ENCODE results near the gene MAP2. TPM values are rescaled to one million over a fixed set of nuclear protein-coding genes. Genes with fewer than 3 reads are reported as not detected.

Gene MAP2
- total and polyA plus RNA-seq, 2 donors from 2014 or later: 3.6 to 11.4 TPM

- no peak for TF ChIP-seq CTCF (IDR thresholded peaks at IDR 0.05; ENCODE audit: borderline replicate concordance, extremely low read depth, insufficient read depth)
- no peak overlapping the region for H3K4me3 ChIP-seq (ENCODE audit: low read length in 3 of 3)
- FAIRE-seq (no peak), DNase-seq (no peak)
- no peaks in the 10 kb centered on the region for H3K36me3 ChIP-seq (ENCODE audit: control insufficient read depth in 2 of 3, insufficient read depth in 3 of 3, low read length in 3 of 3)
- H3K9me3 ChIP-seq (ENCODE audit: control insufficient read depth in 2 of 3, insufficient read depth in 1 of 3, low read length in 3 of 3): no peaks in the 10 kb centered on the region
- H3K27me3 ChIP-seq (ENCODE audit: control insufficient read depth, insufficient read depth, low read length): no peaks in the 10 kb centered on the region
- H3K4me1 ChIP-seq (ENCODE audit: control insufficient read depth in 2 of 3, insufficient read depth in 2 of 3, low read depth in 1 of 3, low read length in 3 of 3): no peaks in the 10 kb centered on the region
- H3K27ac ChIP-seq (ENCODE audit: low read depth in 2 of 2, low read length in 2 of 2): no peak overlapping the region
- intact Hi-C loops (cut with DNase I): no loop called here
- no peak overlapping the region for H3K9ac ChIP-seq (ENCODE audit: low read length in 3 of 3)
Observed at GRCh38 chr2:209686448-209686847, 262.6 kb downstream of the MAP2 start.

- no peaks in the 10 kb centered on the region for H3K4me1 ChIP-seq (ENCODE audit: control insufficient read depth in 2 of 3, insufficient read depth in 2 of 3, low read depth in 1 of 3, low read length in 3 of 3)
- H3K36me3 ChIP-seq (ENCODE audit: control insufficient read depth in 2 of 3, insufficient read depth in 3 of 3, low read length in 3 of 3): no peaks in the 10 kb centered on the region
- H3K9me3 ChIP-seq (ENCODE audit: control insufficient read depth in 2 of 3, insufficient read depth in 1 of 3, low read length in 3 of 3): no peaks in the 10 kb centered on the region
- no peak overlapping the region for H3K4me3 ChIP-seq (ENCODE audit: low read length in 3 of 3)
- DNase-seq (no peak), FAIRE-seq (no peak)
- intact Hi-C loops (cut with DNase I): no loop called here
- no peak overlapping the region for H3K9ac ChIP-seq (ENCODE audit: low read length in 3 of 3)
- no peaks in the 10 kb centered on the region for H3K27me3 ChIP-seq (ENCODE audit: control insufficient read depth, insufficient read depth, low read length)
- no peak for TF ChIP-seq CTCF (IDR thresholded peaks at IDR 0.05; ENCODE audit: borderline replicate concordance, extremely low read depth, insufficient read depth)
- no peak overlapping the region for H3K27ac ChIP-seq (ENCODE audit: low read depth in 2 of 2, low read length in 2 of 2)
Observed at GRCh38 chr2:209687323-209687969, 263.6 kb downstream of the MAP2 start.

GRCh38 chr2:209688385-209688784 lies 264.5 kb downstream of the MAP2 start:
- no peaks in the 10 kb centered on the region for H3K9me3 ChIP-seq (ENCODE audit: control insufficient read depth in 2 of 3, insufficient read depth in 1 of 3, low read length in 3 of 3)
- H3K4me1 ChIP-seq (ENCODE audit: control insufficient read depth in 2 of 3, insufficient read depth in 2 of 3, low read depth in 1 of 3, low read length in 3 of 3): no peaks in the 10 kb centered on the region
- no peaks in the 10 kb centered on the region for H3K36me3 ChIP-seq (ENCODE audit: control insufficient read depth in 2 of 3, insufficient read depth in 3 of 3, low read length in 3 of 3)
- intact Hi-C loops (cut with DNase I): no loop called here
- H3K27me3 ChIP-seq (ENCODE audit: control insufficient read depth, insufficient read depth, low read length): no peaks in the 10 kb centered on the region
- no peak overlapping the region for H3K27ac ChIP-seq (ENCODE audit: low read depth in 2 of 2, low read length in 2 of 2)
- H3K4me3 ChIP-seq (ENCODE audit: low read length in 3 of 3): no peak overlapping the region
- no peak for TF ChIP-seq CTCF (IDR thresholded peaks at IDR 0.05; ENCODE audit: borderline replicate concordance, extremely low read depth, insufficient read depth)
- H3K9ac ChIP-seq (ENCODE audit: low read length in 3 of 3): no peak overlapping the region
- DNase-seq: no peak
- no peak for FAIRE-seq
